Mesendoderm (in vitro differentiated cells): ENCODE measurements around the gene PEX14.

ENCODE experiments used
- DNase-seq: peaks from one replicate; pipeline ENCODE4 v3.0.0; 2013
- H2AK5ac ChIP-seq: 2 replicates; pipeline ENCODE4 v1.6.1; 2013; ENCODE audit warnings: low read length, inconsistent platforms
- H2BK120ac ChIP-seq: 2 replicates; pipeline ENCODE4 v1.6.1; 2013; ENCODE audit warnings: low read depth, mild to moderate bottlenecking, low read length, moderate library complexity, mixed read lengths
- H2BK15ac ChIP-seq: replicated peaks from 2 replicates; pipeline ENCODE4 v1.6.1; 2013; ENCODE audit warnings: low read depth, mild to moderate bottlenecking, moderate library complexity
- H2BK5ac ChIP-seq: 2 replicates; pipeline ENCODE4 v1.6.1; 2013; ENCODE audit warnings: low read length, inconsistent platforms
- H3K18ac ChIP-seq: 2 replicates; pipeline ENCODE4 v1.6.1; 2013; ENCODE audit warnings: mild to moderate bottlenecking, low read length, mixed read lengths
- H3K23ac ChIP-seq: one replicate; pipeline ENCODE4 v1.6.1; 2013; ENCODE audit warnings: low read length
- H3K27ac ChIP-seq: 2 replicates; pipeline ENCODE4 v1.5.1; 2013; ENCODE audit warnings: low read depth, mild to moderate bottlenecking, inconsistent platforms, low read length, moderate library complexity
- H3K27me3 ChIP-seq: 2 replicates; pipeline ENCODE4 v1.6.1; 2013; ENCODE audit warnings: low read length, control low read depth, mild to moderate bottlenecking, inconsistent platforms; ENCODE audit not compliant: insufficient read depth, poor library complexity
- H3K36me3 ChIP-seq: 2 replicates; pipeline ENCODE4 v1.6.1; 2013; ENCODE audit warnings: low read length, inconsistent platforms; ENCODE audit not compliant: control insufficient read depth, insufficient read depth
- H3K4ac ChIP-seq: one replicate; pipeline ENCODE4 v1.6.1; 2013; ENCODE audit warnings: low read depth, mild to moderate bottlenecking, low read length, moderate library complexity
- H3K4me1 ChIP-seq: 2 replicates; pipeline ENCODE4 v1.6.1; 2013; ENCODE audit warnings: low read depth, low read length, inconsistent platforms; ENCODE audit not compliant: control insufficient read depth
- H3K4me2 ChIP-seq: 2 replicates; pipeline ENCODE4 v1.6.1; 2013; ENCODE audit warnings: low read length
- H3K4me3 ChIP-seq: 2 replicates; pipeline ENCODE4 v1.5.1; 2013; ENCODE audit warnings: mild to moderate bottlenecking, low read length
- H3K56ac ChIP-seq: one replicate; pipeline ENCODE4 v1.6.1; 2013; ENCODE audit warnings: low read length
- H3K79me1 ChIP-seq: 2 replicates; pipeline ENCODE4 v1.6.1; 2013; ENCODE audit warnings: low read length, inconsistent platforms
- H3K79me2 ChIP-seq: 2 replicates; pipeline ENCODE4 v1.6.1; 2013; ENCODE audit warnings: mild to moderate bottlenecking, low read length; ENCODE audit not compliant: control insufficient read depth, insufficient read depth
- H3K9ac ChIP-seq: 2 replicates; pipeline ENCODE4 v1.6.1; 2013; ENCODE audit warnings: low read length, inconsistent platforms
- H4K5ac ChIP-seq: one replicate; pipeline ENCODE4 v1.6.1; 2013; ENCODE audit warnings: low read length
- H4K8ac ChIP-seq: one replicate; pipeline ENCODE4 v1.6.1; 2013; ENCODE audit warnings: low read depth, mild to moderate bottlenecking, control low read depth, low read length, moderate library complexity
- WGBS: extraction: QIAGEN DNeasy Blood & Tissue Kit; methylation state at CpG from one replicate; pipeline ENCODE4 v1.1.7; 2013; ENCODE audit warnings: low lambda C conversion rate, missing lambda C conversion rate; ENCODE audit not compliant: insufficient coverage; ENCODE audit errors: extremely low coverage; 5-methylcytosine and 5-hydroxymethylcytosine counted together

Gene PEX14

GRCh38 chr1:10621906-10622305 lies 147.2 kb downstream of the PEX14 start:
- no peak overlapping the region for H4K8ac ChIP-seq
- H3K9ac ChIP-seq: no peak overlapping the region
- H3K79me2 ChIP-seq: no peaks in the 10 kb centered on the region

DNA sequence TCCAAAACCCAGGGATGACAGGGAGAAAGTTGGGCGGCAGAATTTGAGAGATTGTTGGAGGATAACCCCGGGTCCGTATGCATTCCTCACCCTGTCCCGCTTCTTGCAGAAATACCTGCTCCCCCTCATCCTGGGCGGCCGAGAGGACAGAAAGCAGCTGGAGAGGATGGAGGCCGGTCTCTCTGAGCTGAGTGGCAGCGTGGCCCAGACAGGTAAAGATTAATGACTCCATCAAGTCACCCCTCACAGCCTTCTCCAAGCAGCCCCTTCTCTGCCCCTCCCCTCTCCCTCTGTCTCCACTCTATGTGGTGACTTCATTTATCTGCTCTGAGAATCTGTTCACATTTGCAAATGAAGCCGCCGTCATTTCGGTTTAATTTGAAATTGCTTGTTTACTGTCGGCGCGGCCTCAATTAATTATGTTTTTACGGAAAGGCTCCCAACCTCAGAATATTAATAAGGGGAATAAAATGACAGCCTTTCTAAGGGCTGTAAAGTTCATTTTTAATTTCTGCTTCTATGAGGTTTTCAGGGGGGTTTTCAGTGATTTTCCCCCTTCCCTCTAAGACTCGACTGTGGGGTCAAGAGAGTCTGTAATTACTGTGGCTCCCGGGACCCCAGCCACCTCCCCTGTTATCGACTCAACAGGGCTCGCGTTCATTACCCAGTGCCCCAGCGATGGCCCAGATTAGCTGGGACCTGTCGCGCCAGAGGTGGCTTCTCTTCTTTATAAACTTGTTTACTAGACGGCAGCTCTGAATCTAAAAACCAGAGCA lies 148.3 kb downstream of the PEX14 start:
- Histone ChIP-seq H3K4me2 (no peak overlapping the region), H3K79me2 (no peaks in the 10 kb centered on the region), H4K8ac (no peak overlapping the region), H3K4me3 (no peak overlapping the region), H3K79me1 (no peaks in the 10 kb centered on the region), H3K23ac (no peak overlapping the region), H2BK15ac (no peak overlapping the region), H2AK5ac (no peak overlapping the region), H3K56ac (no peak overlapping the region), H3K27me3 (no peaks in the 10 kb centered on the region), H2BK120ac (no peak overlapping the region), H3K36me3 (no peaks in the 10 kb centered on the region), H2BK5ac (no peak overlapping the region), H3K9ac (no peak overlapping the region), H3K27ac (no peak overlapping the region), H3K4ac (no peak overlapping the region), H3K18ac (no peak overlapping the region), H3K4me1 (no peaks in the 10 kb centered on the region), H4K5ac (no peak overlapping the region)
- no peak for DNase-seq
- WGBS: no CpG with 5 or more reads among the region's 24 CpGs

More at GRCh38 chr1:10621906-10622305, 147.2 kb downstream of the PEX14 start:
- Histone ChIP-seq H3K23ac (no peak overlapping the region), H3K4me1 (no peaks in the 10 kb centered on the region), H3K4me2 (no peak overlapping the region), H3K27me3 (no peaks in the 10 kb centered on the region), H3K4ac (no peak overlapping the region), H2BK5ac (no peak overlapping the region), H3K56ac (no peak overlapping the region), H3K4me3 (no peak overlapping the region), H4K5ac (no peak overlapping the region), H3K18ac (no peak overlapping the region), H2AK5ac (no peak overlapping the region), H2BK120ac (no peak overlapping the region), H3K27ac (no peak overlapping the region), H3K79me1 (no peaks in the 10 kb centered on the region), H2BK15ac (no peak overlapping the region), H3K36me3 (no peaks in the 10 kb centered on the region)
- no peak for DNase-seq
- no CpG with 5 or more reads among the region's 9 CpGs for WGBS

GRCh38 chr1:10623686-10624145 lies 149.0 kb downstream of the PEX14 start:
- no peak overlapping the region for H3K27ac ChIP-seq
- H3K27me3 ChIP-seq: no peaks in the 10 kb centered on the region
- H3K4ac ChIP-seq: no peak overlapping the region
- no peak overlapping the region for H2BK120ac ChIP-seq
- H3K4me1 ChIP-seq: no peaks in the 10 kb centered on the region
- no peaks in the 10 kb centered on the region for H3K36me3 ChIP-seq
- no peak overlapping the region for H4K8ac ChIP-seq
- H3K79me2 ChIP-seq: no peaks in the 10 kb centered on the region
- no peak for DNase-seq
- no CpG with 5 or more reads among the region's 12 CpGs for WGBS
- no peak overlapping the region for H3K4me3 ChIP-seq
- H3K23ac ChIP-seq: no peak overlapping the region
- no peak overlapping the region for H2BK15ac ChIP-seq
- H3K79me1 ChIP-seq: no peaks in the 10 kb centered on the region
- no peak overlapping the region for H3K4me2 ChIP-seq
- no peak overlapping the region for H4K5ac ChIP-seq
- H3K56ac ChIP-seq: no peak overlapping the region
- no peak overlapping the region for H2BK5ac ChIP-seq
- no peak overlapping the region for H3K9ac ChIP-seq
- no peak overlapping the region for H2AK5ac ChIP-seq
- H3K18ac ChIP-seq: no peak overlapping the region

DNA sequence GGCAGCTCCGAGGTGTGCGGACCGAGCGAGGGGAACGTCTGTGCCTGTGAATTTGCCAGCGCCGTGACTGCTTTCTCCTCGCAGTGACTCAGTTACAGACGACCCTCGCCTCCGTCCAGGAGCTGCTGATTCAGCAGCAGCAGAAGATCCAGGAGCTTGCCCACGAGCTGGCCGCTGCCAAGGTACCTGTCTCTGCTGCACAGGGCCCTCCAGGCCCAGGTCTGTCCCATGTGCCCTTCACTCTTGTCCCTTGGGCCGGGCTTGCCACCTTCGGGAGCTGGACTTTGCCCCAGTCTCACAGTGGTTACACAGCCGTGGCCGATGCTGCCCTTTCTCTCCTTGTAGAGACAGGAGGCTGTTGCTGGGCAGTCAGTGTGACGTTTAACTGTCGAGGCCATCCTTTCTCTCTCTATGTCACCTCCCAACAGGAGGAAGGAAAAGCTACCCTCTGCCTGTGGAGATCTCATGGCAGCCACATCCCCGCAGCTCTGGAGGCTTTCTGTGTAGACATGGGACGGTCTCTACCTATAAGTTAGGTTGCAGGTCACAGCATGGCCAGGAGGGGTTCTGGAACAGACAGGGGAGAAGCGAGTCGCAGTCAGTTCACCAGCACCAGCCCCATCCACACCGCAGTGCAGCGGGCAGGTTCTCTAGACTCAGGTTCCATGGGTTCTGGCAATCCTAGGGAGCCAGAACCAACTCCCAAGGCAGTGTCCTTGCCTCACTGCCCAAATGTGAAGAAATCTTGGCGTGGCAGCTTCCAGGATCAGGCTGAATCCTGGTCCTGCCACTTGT lies 149.7 kb downstream of the PEX14 start:
- H3K36me3 ChIP-seq: no peaks in the 10 kb centered on the region
- no peak overlapping the region for H3K4me2 ChIP-seq
- H3K18ac ChIP-seq: no peak overlapping the region
- H2BK5ac ChIP-seq: no peak overlapping the region
- H4K8ac ChIP-seq: no peak overlapping the region
- H2AK5ac ChIP-seq: no peak overlapping the region
- H2BK15ac ChIP-seq: no peak overlapping the region
- no CpG with 5 or more reads among the region's 26 CpGs for WGBS
- no peak overlapping the region for H3K9ac ChIP-seq
- no peaks in the 10 kb centered on the region for H3K79me2 ChIP-seq
- no peak overlapping the region for H3K56ac ChIP-seq
- no peak overlapping the region for H2BK120ac ChIP-seq
- DNase-seq: no peak
- no peak overlapping the region for H3K4me3 ChIP-seq
- H3K27ac ChIP-seq: no peak overlapping the region
- H3K79me1 ChIP-seq: no peaks in the 10 kb centered on the region
- no peak overlapping the region for H3K4ac ChIP-seq
- no peak overlapping the region for H3K23ac ChIP-seq
- no peak overlapping the region for H4K5ac ChIP-seq
- H3K27me3 ChIP-seq: no peaks in the 10 kb centered on the region
- no peaks in the 10 kb centered on the region for H3K4me1 ChIP-seq

DNA sequence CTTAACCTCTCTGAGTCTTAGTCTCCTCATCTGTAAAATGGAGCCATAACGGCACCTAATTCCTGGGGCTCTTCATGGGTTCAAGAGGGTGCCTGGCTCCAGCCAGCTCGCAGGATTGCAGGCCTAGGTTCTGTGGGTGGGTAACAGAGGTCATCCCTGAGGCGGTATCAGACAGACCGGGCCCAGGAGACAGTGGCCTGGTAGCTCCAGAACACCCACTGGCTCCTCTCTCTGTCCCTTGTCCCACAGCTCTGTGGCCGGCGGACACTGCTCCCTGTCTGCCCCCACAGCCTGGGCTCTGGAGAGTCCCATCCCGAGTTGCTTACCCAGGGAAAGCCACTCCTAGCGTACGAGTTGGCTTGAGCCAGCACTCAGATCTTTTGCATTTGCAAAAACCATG lies 150.3 kb downstream of the PEX14 start:
- no peak overlapping the region for H3K56ac ChIP-seq
- no peak overlapping the region for H4K5ac ChIP-seq
- no peak overlapping the region for H4K8ac ChIP-seq
- no peak overlapping the region for H2BK120ac ChIP-seq
- no peak overlapping the region for H2BK5ac ChIP-seq
- no peak overlapping the region for H3K9ac ChIP-seq
- H3K79me1 ChIP-seq: no peaks in the 10 kb centered on the region
- no peaks in the 10 kb centered on the region for H3K4me1 ChIP-seq
- no peak overlapping the region for H3K4me2 ChIP-seq
- no CpG with 5 or more reads among the region's 9 CpGs for WGBS
- no peaks in the 10 kb centered on the region for H3K36me3 ChIP-seq
- no peak overlapping the region for H3K4me3 ChIP-seq
- no peak overlapping the region for H2AK5ac ChIP-seq
- H3K79me2 ChIP-seq: no peaks in the 10 kb centered on the region
- no peak overlapping the region for H3K18ac ChIP-seq
- no peak overlapping the region for H3K27ac ChIP-seq
- no peak overlapping the region for H3K23ac ChIP-seq
- H3K4ac ChIP-seq: no peak overlapping the region
- H2BK15ac ChIP-seq: no peak overlapping the region
- no peak for DNase-seq
- H3K27me3 ChIP-seq: no peaks in the 10 kb centered on the region
